Fibroblast of gingiva (primary cell): Measurements from ENCODE around the gene APPBP2.
A peak's percentile ranks its signal among the peaks of the same experiment; 100 is the strongest.
"Not testable (repeated sequence)": the region's sequence is repeated elsewhere in the genome, so short reads cannot be mapped to it uniquely, and the experiment has no call there.

Experiments used
- DNase-seq: peaks from one replicate; pipeline ENCODE4 v3.0.0-alpha.2; 2011; ENCODE audit warnings: low read depth

APPBP2 gene

GRCh38 chr17:60493847-60494321 is 32.2 kb downstream of the APPBP2 start:
- peak; percentile 41 for DNase-seq

- DNase-seq = no peak
Observed at GRCh38 chr17:60491771-60492170, 34.3 kb downstream of the APPBP2 start.

- DNase-seq = not testable (repeated sequence)
Observed at GRCh38 chr17:60490594-60490993, 35.4 kb downstream of the APPBP2 start.

- DNase-seq = no peak
Observed at GRCh38 chr17:60481604-60482003, 44.4 kb downstream of the APPBP2 start.

DNA sequence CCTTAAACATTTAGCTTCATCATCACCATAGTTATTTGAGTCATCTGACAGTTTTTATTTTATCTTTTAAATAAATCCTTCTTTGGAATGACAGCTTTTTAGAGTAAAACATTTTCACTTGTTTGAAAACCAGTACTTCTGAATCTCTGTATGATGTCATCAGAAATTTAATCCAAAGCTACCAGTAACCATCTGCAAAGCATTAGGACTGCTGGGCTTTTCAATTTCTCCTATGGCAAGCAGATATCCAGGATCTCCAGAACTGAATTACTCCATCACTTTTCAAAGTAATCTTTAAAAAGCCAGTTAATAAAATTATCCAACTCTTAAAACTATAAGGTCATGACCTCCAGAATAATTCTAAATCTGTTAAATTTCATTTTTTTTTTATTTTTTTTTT is 52.3 kb downstream of the APPBP2 start:
- DNase-seq = peak; percentile 69

DNA sequence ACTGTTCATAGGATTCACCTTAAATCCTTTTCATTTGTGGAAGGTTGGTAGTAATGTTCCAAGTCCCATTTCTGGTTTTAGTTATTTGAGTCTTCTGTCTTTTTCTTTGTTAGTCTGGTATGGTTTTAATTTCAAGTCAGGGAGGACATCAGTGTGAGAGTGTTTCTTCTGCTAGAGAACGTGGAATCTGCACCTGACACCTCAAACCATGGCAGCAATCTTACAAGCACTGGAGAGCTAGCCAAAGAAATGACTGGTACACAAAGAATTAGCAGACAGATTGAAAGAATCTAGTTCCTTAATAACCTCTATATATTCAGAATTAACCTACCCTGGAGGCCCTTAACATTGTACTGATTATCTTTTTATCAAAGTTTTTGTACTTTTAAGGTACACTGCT is 53.6 kb downstream of the APPBP2 start:
- no peak for DNase-seq

DNA sequence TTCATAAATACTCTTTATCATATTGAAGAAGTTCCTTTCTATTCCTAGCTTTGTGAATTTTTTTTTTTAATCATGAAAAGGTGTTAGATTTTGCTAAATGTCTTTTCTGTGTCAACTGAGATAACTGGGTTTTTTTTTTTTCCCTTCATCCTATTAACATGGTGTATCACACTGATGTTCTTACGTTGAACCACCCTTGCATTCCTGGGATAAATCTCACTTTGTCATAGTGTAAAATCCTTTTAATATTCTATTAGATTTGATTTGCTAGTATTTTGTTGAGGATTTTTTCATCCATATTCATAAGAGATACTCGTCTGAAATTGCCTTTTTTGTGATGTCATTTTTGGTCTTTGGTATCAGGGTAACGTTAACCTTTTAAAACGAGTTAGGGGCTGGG is 54.6 kb downstream of the APPBP2 start:
- DNase-seq = no peak

DNA sequence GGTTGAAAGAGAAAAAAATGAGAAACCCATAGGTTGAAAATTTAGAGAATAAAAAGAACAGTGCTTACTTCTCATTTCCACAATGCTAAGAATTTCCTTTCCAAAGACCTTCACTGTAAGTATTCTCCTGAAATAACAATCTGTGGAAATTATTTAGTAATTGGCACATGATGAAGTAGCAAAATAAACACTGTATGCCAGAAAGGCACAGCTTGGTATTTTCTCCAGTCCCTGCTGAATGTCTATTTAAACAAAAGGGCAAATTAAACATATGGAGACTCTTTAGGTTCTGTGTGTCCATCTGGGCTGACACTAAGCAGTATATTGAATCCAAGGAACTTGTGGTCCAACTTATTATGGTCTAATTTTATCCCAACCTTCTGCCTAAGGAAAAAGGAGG is 57.7 kb downstream of the APPBP2 start:
- peak; percentile 71 for DNase-seq

- DNase-seq = no peak
Observed at GRCh38 chr17:60464343-60464742, 61.7 kb downstream of the APPBP2 start.

- DNase-seq = peak; percentile 66
Observed at GRCh38 chr17:60463157-60463835, 62.7 kb downstream of the APPBP2 start.

- DNase-seq = no peak
Observed at GRCh38 chr17:60461584-60461983, 64.5 kb downstream of the APPBP2 start.

DNA sequence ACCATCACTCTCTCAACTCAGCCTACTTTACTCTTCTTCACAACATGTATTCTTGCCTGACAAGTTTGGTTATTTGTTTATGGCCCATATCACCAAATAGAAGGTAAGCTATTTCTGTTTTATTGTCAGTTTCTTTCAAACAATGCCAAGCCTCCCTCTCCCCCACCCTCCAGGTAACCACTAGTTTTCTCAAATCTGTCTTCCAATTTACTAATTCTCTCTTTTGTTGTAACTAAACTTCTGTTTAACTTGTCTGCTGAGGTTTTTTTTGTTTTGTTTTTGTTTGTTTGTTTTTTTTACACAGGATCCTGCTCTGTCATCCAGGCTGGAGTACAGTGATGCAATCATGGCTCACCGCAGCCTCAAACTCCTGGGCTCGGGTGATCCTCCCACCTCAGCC is 68.9 kb downstream of the APPBP2 start:
- DNase-seq = no peak

GRCh38 chr17:60455378-60455777 is 70.7 kb downstream of the APPBP2 start:
- DNase-seq = peak; percentile 89

- DNase-seq = no peak
Observed at GRCh38 chr17:60451965-60452364, 74.1 kb downstream of the APPBP2 start.

DNA sequence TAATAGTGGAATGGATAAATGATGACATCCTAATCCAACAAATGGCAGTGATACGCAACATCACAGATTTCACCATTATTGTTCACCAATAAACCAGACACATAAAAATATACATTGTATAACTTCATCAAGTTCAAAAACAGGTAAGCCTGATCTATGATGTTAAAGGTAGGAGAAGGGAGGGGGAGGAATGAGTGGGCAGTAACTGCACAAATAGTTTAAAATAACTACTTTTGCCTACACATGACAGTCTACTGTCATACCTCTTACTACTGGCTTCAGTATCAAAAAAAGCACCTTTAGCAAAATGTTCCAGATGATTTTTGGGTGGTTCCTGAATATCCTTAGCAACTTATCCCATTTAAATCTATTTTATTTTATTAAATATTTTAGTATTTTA is 75.0 kb downstream of the APPBP2 start:
- DNase-seq = no peak

GRCh38 chr17:60447375-60447774 is 78.7 kb downstream of the APPBP2 start:
- DNase-seq = no peak

DNA sequence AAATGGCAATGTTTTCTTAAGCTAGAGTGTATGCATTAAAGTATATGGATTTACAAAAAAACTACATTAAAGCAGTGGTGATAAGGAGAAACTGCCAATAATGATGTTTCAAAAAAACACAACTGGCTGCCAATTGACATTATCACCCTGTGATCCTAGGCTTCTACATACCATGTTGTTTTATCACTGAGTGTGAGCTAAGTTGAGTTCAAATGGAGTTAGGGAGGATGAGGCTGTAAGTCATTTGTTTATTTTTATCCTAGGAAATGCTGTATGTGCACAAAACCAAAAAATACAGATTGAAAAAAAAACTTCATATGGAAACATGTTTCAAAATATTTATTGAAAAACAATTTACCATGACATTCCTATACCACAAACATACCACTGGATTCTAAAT is 80.9 kb downstream of the APPBP2 start:
- DNase-seq = no peak

DNA sequence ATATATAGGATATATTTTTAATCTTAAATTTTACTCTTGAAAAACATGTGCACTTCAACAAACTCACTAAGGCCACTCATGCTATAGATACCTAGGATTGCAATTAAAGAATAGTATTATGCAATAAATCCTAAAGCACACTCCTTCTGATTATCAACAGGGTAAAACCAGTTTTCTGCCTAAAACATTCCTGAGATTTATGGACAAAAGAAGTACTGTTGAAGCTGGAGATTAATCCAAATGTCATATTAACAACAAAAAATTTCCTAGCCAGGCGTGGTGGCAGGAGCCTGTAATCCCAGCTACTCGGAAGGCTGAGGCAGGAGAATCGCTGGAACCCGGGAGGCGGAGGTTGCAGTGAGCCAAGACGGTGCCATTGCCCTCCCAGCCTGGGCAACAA is 82.3 kb downstream of the APPBP2 start:
- no peak for DNase-seq

- DNase-seq = peak; percentile 45
Observed at GRCh38 chr17:60442271-60443173, 83.5 kb downstream of the APPBP2 start.

DNA sequence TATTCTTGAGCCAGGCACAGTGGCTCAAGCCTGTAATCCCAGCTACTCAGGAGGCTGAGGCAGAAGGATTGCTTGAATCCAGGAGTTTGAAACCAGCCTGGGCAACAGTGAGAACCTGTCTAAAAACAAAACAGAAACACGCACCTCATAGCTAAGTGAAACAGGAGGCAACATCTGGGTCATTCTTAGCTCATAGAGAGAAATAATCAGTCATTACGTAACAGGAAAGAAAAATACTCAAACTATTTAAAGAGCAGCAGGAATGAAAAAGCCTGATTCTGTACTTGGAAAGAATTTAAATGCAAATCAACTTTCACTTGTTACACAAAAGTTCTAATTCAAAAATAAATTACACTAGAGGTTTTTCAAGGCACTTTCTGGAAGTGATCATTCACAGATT is 86.5 kb downstream of the APPBP2 start:
- DNase-seq = peak; percentile 42

GRCh38 chr17:60436676-60437075 is 89.4 kb downstream of the APPBP2 start:
- DNase-seq = no peak

GRCh38 chr17:60435244-60436167 is 90.5 kb downstream of the APPBP2 start:
- DNase-seq = peak; percentile 88
